Hepatocyte (in vitro differentiated cells): ENCODE data around the gene CALCOCO2. TPM values are rescaled to one million over a fixed set of nuclear protein-coding genes. Genes with fewer than 3 reads are reported as not detected.
"Not testable (repeated sequence)": the region's sequence is repeated elsewhere in the genome, so short reads cannot be mapped to it uniquely, and the experiment has no call there.

ENCODE experiments used
- DNase-seq: peaks from one replicate; pipeline ENCODE4 v3.0.0-alpha.2; 2016; ENCODE audit warnings: low spot score
- H2AFZ ChIP-seq: fragments of 200-600 bp; sonication (generic); 2 replicates; pipeline ENCODE4 v1.6.0; 2016; ENCODE audit warnings: antibody characterized with exemption, mild to moderate bottlenecking
- H3K27ac ChIP-seq: fragments of 200-600 bp; sonication (generic); 2 replicates; pipeline ENCODE4 v1.5.1; 2016; ENCODE audit warnings: mild to moderate bottlenecking
- H3K27me3 ChIP-seq: fragments of 200-600 bp; sonication (generic); 2 replicates; pipeline ENCODE4 v1.6.1; 2016
- H3K36me3 ChIP-seq: fragments of 200-600 bp; sonication (generic); replicated peaks from 2 replicates; pipeline ENCODE4 v1.5.1; 2016; ENCODE audit warnings: low read depth; ENCODE audit not compliant: insufficient read depth
- H3K4me1 ChIP-seq: fragments of 200-600 bp; sonication (generic); 2 replicates; pipeline ENCODE4 v1.5.1; 2016; ENCODE audit warnings: mild to moderate bottlenecking, moderate library complexity; ENCODE audit not compliant: insufficient read depth
- H3K4me2 ChIP-seq: fragments of 200-600 bp; sonication (generic); 2 replicates; pipeline ENCODE4 v1.6.0; 2016
- H3K4me3 ChIP-seq: fragments of 200-600 bp; sonication (generic); 2 replicates; pipeline ENCODE4 v1.5.1; 2016; ENCODE audit warnings: mild to moderate bottlenecking
- H3K79me2 ChIP-seq: fragments of 200-600 bp; sonication (generic); 2 replicates; pipeline ENCODE4 v1.6.0; 2017; ENCODE audit warnings: mild to moderate bottlenecking
- H3K9me2 ChIP-seq: fragments of 200-600 bp; sonication (generic); replicated peaks from 2 replicates; pipeline ENCODE4 v1.6.0; 2017; ENCODE audit warnings: mild to moderate bottlenecking; ENCODE audit not compliant: insufficient read depth
- H3K9me3 ChIP-seq: fragments of 200-600 bp; sonication (generic); 2 replicates; pipeline ENCODE4 v1.5.1; 2016; ENCODE audit warnings: low read depth, mild to moderate bottlenecking
- H4K20me1 ChIP-seq: fragments of 200-600 bp; sonication (generic); 2 replicates; pipeline ENCODE4 v1.6.0; 2016; ENCODE audit warnings: mild to moderate bottlenecking; ENCODE audit not compliant: insufficient read depth, poor library complexity, severe bottlenecking
- CTCF ChIP-seq: fragments of 200-600 bp; sonication (generic); IDR thresholded peaks from 2 replicates; pipeline ENCODE4 v1.5.1; 2016; ENCODE audit warnings: antibody characterized with exemption, mild to moderate bottlenecking; ENCODE audit not compliant: poor library complexity
- EZH2 ChIP-seq: fragments of 200-600 bp; sonication (generic); IDR thresholded peaks from 2 replicates; pipeline ENCODE4 v1.6.1; 2016; ENCODE audit warnings: antibody characterized with exemption, mild to moderate bottlenecking, borderline replicate concordance
- EZH2phosphoT487 ChIP-seq: fragments of 200-600 bp; sonication (generic); IDR thresholded peaks from one replicate; pipeline ENCODE4 v1.6.1; 2018; ENCODE audit warnings: antibody characterized with exemption, mild to moderate bottlenecking, low read depth, moderate library complexity; ENCODE audit not compliant: unreplicated experiment, severe bottlenecking
- WGBS: methylation state at CpG from one replicate; pipeline ENCODE4 v1.1.6; 2016; ENCODE audit warnings: low lambda C conversion rate; ENCODE audit errors: missing lambda C conversion rate; 5-methylcytosine and 5-hydroxymethylcytosine counted together
- polyA plus RNA-seq: library from polyadenylated mRNA; unstranded; fragments of >200 nt; fragmentation: Nextera tagmentation; extraction: Ambion mirVana; gene quantifications from 2 replicates; pipeline ENCODE4 v1.2.1, GENCODE V29; 2016
- total RNA-seq: library from RNA; depleted of rRNA; stranded (reverse); fragments of >200 nt; gene quantifications from 2 replicates; pipeline ENCODE4 v1.2.3, GENCODE V29; 2014

The CALCOCO2 gene
- total and polyA plus RNA-seq, 2 experiments from 2014 or later = 76.3 to 79.2 TPM

GRCh38 chr17:48871035-48871550, 40.3 kb downstream of the CALCOCO2 start:
- Histone ChIP-seq H3K9me3 (no peaks in the 10 kb centered on the region), H3K4me1 (peaks cover 54% of the 10 kb centered on the region), H3K27me3 (no peaks in the 10 kb centered on the region), H3K36me3 (no peaks in the 10 kb centered on the region), H3K9me2 (no peaks in the 10 kb centered on the region), H3K4me2 (peak overlapping the region; percentile 50), H3K79me2 (no peaks in the 10 kb centered on the region), H2AFZ (no peak overlapping the region), H3K4me3 (no peak overlapping the region), H3K27ac (peak overlapping the region; percentile 97), H4K20me1 (no peaks in the 10 kb centered on the region)
- TF ChIP-seq EZH2 (no peak), CTCF (no peak)
- WGBS = 77% methylated on average over 4 of the region's 4 CpGs
- no peak for DNase-seq

- Histone ChIP-seq H4K20me1 (no peaks in the 10 kb centered on the region), H3K4me1 (peaks cover 54% of the 10 kb centered on the region), H3K79me2 (no peaks in the 10 kb centered on the region), H3K4me2 (peak overlapping the region; percentile 60), H3K27me3 (no peaks in the 10 kb centered on the region), H3K9me3 (no peaks in the 10 kb centered on the region), H3K27ac (peak overlapping the region; percentile 97), H3K36me3 (no peaks in the 10 kb centered on the region), H2AFZ (no peak overlapping the region), H3K9me2 (no peaks in the 10 kb centered on the region), H3K4me3 (no peak overlapping the region)
- WGBS = 40% methylated on average over 11 of the region's 11 CpGs
- DNase-seq = peak; percentile 87
- TF ChIP-seq EZH2phosphoT487 = no peak
- TF ChIP-seq CTCF = no peak
- TF ChIP-seq EZH2 = no peak
Observed at GRCh38 chr17:48871551-48872351, 40.9 kb downstream of the CALCOCO2 start.

GRCh38 chr17:48872409-48872808, 41.6 kb downstream of the CALCOCO2 start:
- not testable (repeated sequence) for H4K20me1 ChIP-seq, H3K27me3 ChIP-seq, H3K36me3 ChIP-seq, DNase-seq, H3K79me2 ChIP-seq, H2AFZ ChIP-seq, H3K9me3 ChIP-seq, H3K4me3 ChIP-seq, H3K9me2 ChIP-seq
- Histone ChIP-seq H3K4me1 (peaks cover 54% of the 10 kb centered on the region), H3K4me2 (peak overlapping the region; percentile 60), H3K27ac (peak overlapping the region; percentile 97)
- 95% methylated on average over 3 of the region's 3 CpGs for WGBS

- Histone ChIP-seq H3K4me3 (no peak overlapping the region), H3K9me3 (no peaks in the 10 kb centered on the region), H2AFZ (no peak overlapping the region), H3K27ac (peak overlapping the region; percentile 97), H3K9me2 (no peaks in the 10 kb centered on the region), H3K27me3 (no peaks in the 10 kb centered on the region), H4K20me1 (no peaks in the 10 kb centered on the region), H3K36me3 (no peaks in the 10 kb centered on the region), H3K79me2 (no peaks in the 10 kb centered on the region), H3K4me1 (peaks cover 54% of the 10 kb centered on the region), H3K4me2 (no peak overlapping the region)
- peak; percentile 41 for DNase-seq
- WGBS = 22% methylated on average over 1 of the region's 1 CpG
- TF ChIP-seq EZH2phosphoT487 (no peak), CTCF (no peak), EZH2 (no peak)
Observed at GRCh38 chr17:48873209-48873608, 42.4 kb downstream of the CALCOCO2 start.
